Thyroid gland (tissue), 4 donors: ENCODE data around the gene GIMAP5.

Source experiments
- CTCF ChIP-seq, 6 experiments: fragments of 200-600 bp in 3 of 6; fragments of 450-650 bp in 3 of 6; sonication (generic) in 3 of 6; IDR thresholded peaks; one replicate each; pipeline ENCODE4 v1.5.1; 2016 to 2019; ENCODE audit warnings: antibody characterized with exemption in 6 of 6, mild to moderate bottlenecking in 2 of 6, inconsistent platforms in 1 of 6, moderate library complexity in 1 of 6
- POLR2A ChIP-seq, 2 donors: fragments of 450-650 bp; IDR thresholded peaks; one replicate each; pipeline ENCODE4 v1.6.1; 2017; ENCODE audit warnings: antibody characterized with exemption in 2 of 2, mild to moderate bottlenecking in 2 of 2, moderate library complexity in 1 of 2

DNA sequence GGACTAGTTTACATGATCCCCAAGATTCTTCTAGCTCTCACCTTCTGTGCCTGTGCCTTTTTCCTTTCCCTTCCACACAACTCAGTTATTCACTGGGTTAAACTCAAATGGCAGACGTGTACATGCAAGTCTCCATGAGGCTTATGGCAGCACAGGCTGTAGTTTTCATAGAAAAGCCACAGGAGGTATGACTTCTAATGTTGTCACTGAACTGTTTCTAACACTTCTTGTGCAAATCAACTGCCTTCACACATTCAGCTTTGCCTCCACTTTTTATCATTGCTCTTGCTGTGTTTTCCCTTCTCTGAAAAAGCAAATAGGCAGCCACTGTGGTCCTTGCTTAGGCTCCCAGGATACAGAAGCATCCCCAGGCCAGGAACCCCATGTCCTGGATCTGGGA, 5.3 kb upstream of the GIMAP5 start:
- TF ChIP-seq POLR2A (IDR thresholded peaks at IDR 0.05): no peak
- TF ChIP-seq CTCF (IDR thresholded peaks at IDR 0.05): no peak
